IPS DF 4.7 (cell line): Measurements from ENCODE around the gene MS4A7.
"Not testable (repeated sequence)": the region's sequence is repeated elsewhere in the genome, so short reads cannot be mapped to it uniquely, and the experiment has no call there.

Experiments used
- DNase-seq: peaks from one replicate; pipeline ENCODE4 v3.0.0-alpha.2; 2013; ENCODE audit warnings: low spot score; ENCODE audit errors: extremely low read depth

Gene MS4A7, protein sequence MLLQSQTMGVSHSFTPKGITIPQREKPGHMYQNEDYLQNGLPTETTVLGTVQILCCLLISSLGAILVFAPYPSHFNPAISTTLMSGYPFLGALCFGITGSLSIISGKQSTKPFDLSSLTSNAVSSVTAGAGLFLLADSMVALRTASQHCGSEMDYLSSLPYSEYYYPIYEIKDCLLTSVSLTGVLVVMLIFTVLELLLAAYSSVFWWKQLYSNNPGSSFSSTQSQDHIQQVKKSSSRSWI

GRCh38 chr11:60378354-60378753, at the start of gene MS4A7:
MS4A7 (plus strand) TSS chr11:60378532; CDS start chr11:60383142, 4,610 bp downstream.
- no peak for DNase-seq

DNA sequence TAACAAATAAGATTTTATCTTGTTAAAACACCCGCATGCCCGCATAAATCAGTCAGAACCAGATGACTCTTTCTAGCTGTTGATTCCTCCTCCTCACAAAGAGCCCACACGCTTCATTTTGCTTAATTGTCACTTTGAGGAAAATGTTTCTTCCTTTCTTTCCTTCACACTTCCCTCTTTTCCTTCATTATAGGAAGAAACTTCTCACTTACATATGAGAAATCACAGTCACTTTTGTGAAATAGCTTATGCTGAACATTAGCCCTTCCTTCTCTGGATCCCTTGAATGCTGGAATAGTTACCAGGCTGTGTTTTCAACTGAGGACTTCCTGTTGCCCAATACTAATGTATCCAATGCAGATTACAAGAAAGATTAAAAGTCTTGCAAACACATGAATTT, 45.5 kb upstream of the MS4A7 start:
- DNase-seq = no peak

GRCh38 chr11:60334005-60334620, 44.2 kb upstream of the MS4A7 start:
- peak; percentile 83 for DNase-seq

DNA sequence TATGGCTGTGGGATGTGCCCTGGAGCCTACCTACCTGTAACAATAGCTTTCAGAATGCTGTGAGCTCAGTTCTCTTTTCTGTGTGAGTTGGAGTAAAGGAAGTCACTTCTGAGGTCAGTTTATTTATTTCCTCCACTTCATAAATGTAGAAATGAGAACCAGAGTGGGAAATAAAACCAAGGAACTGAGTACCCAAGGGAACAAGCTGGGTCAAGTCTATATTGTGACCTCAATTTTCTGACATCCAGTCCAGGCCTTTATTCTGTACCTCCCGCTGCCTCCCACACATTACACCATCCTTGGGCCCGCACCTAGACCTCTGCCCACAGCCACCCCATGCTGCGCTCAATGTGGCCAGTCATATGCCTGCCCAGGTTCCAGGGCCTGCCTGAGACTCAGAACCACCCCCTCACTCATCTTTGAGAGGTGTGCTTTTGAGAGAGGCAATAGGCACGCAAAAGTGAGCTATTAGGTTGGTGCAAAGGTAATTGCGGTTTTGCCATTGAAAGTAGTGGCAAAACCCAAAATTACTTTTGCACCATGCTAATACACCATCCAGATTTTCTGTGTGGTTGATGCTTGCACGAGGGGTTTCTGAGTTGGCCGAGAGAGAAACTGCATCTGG, 41.5 kb upstream of the MS4A7 start:
- no peak for DNase-seq

- DNase-seq = no peak
Measured at GRCh38 chr11:60338053-60338452, 40.3 kb upstream of the MS4A7 start.

GRCh38 chr11:60339356-60339755, 39.0 kb upstream of the MS4A7 start:
- DNase-seq = no peak

GRCh38 chr11:60343094-60343704, 35.1 kb upstream of the MS4A7 start:
- no peak for DNase-seq

DNA sequence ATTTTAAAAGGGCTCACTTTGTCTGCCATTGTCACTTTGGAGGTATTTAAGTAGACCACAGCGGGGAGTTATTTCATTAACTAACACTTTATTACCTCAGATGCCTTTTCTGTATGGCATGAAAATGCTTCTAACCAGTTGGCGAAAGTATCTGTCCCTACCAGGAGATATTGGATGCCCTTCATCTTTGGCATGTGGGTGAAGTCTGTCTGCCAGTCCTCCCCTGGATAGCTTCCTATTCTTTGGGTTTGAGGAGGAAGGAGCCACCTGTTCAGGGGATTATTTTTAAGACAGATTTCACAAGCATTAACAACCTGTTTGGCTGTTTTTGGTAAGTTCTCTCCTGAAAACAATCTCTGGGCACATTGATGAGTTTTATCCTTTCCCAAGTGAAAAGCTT, 34.2 kb upstream of the MS4A7 start:
- DNase-seq = no peak

DNA sequence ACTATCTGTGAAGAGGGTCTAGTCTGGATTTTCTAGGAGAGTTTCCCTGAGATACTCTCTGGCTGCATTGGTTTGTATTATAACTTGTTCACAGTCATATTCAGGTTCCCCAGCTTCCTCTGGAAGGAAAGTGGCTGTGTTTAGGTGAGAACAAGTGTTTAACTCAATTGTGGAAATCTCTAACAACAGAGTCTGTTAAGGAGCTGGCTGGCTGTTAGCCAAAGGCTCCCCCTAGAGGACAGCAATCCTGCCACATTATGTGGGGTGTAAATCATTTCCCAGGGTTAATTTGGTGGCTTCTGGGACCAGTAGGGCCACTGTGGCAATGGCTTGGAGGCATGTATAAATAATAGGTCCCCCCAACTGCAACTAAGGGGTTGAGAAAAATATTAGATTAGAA, 32.8 kb upstream of the MS4A7 start:
- DNase-seq = no peak

DNA sequence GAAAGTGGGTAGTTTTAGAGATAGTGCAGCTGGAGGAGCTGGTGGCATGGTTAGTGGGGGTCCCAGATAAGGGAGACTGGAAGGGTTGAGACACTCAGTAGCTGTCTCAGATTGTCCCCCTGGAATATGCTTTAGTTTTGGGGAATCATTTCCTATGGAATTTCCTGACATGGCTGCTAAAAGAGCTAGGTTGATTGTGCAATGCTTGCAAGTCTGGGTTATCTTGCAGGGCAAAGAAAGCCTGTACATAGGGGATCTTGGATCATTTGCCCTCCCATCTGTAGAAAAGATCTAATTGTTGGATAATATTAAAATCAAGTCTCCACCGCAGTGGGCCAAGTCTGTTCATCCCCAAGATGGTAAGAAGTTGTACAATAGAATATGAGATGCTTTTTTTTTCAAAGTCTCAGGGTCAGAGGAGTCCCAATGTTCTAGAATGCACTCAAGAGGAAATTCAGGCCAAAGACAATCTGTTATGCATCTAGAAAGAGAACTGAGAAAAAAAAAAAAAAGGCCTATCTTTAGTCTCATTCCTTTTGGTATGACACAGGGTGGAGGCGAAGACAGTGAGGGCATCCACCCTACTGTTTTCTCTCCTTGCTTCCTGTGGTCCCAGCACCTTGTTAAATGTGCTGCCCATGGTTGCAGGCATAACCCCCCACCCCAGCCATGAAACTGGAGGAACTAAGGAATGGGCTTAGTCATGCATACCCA, 31.1 kb upstream of the MS4A7 start:
- DNase-seq = no peak

DNA sequence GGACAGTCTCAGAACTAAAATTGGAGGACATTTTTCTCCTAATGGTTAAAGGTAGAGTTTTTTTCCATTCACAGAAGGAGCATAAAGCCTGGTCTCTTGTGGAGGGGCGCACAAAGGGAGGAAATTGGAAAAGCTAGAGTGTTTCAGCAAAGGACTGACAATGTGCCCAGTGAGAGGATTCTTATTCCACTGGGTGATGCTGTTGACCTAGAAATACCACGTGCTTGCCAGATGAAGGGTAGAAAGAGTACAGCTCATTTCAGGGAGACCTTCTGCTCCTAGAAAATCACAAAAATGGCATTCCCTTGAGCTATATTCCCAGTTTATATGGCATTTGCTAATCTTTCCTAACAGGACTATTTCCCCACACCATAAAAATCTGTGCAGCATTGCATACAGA, 30.2 kb upstream of the MS4A7 start:
- DNase-seq = no peak

GRCh38 chr11:60349990-60350389, 28.3 kb upstream of the MS4A7 start:
- no peak for DNase-seq

- no peak for DNase-seq
Measured at GRCh38 chr11:60357771-60358170, 20.6 kb upstream of the MS4A7 start.

DNA sequence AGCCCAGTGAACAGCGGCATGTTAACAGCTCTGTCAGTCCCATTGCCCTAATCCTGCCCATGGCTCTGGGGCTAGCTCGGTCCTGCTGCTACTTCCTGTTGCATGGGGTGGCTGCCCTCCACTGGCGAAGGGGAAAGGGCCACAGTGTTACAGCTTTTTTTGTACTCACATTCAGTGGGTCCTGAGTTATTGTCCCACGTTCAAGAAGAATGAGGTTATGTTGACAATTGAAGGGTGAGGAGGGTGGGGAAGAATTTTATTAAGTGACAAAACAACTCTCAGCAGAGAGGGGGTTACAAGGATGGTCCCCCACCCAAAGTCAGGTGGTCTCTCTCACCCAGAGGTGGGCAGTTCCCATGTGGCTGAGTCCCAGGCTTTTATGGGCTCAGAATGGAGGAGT, 17.7 kb upstream of the MS4A7 start:
- DNase-seq = no peak

DNA sequence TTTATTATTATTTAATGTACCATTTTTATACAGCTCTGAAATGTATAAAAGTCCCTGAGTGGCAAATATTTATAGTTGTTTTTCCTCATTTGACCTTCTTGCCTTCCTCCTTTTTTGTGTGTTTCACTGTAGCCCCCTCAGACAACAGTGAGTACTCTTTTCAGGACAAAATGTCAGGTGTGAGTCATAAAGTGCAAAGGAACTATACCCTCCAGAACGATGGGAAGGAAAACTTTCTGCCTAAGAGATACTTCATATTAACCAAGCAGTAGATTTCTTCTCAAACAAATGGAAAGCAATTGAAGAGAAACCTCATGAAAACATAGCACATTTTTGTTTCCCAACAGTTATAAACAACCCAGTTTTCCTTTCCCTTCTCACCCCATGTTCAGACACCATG, 16.1 kb upstream of the MS4A7 start:
- DNase-seq = no peak

DNA sequence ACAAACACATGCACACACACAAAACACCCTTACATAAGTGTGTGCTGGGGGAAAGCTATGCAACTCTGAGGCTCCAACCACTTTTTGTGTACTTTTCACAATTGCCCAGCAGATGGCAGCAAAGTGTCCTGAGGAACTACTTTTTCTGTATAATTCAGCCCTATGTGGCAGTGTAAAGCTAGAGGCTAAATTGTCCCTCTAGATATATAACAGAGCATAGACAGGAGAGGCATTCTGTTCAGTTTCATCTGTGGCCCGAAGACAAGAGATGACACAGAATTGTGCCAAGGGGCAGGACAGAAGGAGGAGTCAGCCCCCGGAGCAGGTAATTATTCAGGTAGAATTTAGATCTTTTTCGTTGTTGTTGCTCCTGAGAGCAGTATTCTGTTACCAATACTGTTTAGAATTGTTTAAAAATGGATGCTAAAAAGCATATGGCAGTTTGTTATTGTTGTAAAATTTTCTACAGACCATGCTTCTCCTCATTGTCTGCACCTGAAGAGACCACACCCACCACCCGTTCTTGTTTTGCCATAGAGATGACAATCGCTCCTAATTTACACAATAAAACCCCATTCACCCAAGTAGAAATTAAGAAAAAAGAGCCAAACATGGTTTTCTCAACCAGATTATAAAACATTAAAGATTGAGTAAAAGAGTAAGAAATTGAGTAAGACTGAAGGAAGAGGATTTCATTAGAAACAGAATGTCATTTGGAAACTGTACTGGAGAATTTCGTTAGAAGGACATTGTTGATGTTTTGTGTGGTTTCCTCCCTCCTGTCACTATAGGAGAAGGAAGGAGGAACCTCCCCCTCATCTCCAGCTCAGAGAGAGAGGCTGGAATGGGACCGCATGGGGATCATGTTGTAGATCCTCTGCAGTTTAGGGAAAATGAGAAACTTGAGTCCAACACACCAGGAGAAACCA, 14.5 kb upstream of the MS4A7 start:
- DNase-seq = peak; percentile 76

DNA sequence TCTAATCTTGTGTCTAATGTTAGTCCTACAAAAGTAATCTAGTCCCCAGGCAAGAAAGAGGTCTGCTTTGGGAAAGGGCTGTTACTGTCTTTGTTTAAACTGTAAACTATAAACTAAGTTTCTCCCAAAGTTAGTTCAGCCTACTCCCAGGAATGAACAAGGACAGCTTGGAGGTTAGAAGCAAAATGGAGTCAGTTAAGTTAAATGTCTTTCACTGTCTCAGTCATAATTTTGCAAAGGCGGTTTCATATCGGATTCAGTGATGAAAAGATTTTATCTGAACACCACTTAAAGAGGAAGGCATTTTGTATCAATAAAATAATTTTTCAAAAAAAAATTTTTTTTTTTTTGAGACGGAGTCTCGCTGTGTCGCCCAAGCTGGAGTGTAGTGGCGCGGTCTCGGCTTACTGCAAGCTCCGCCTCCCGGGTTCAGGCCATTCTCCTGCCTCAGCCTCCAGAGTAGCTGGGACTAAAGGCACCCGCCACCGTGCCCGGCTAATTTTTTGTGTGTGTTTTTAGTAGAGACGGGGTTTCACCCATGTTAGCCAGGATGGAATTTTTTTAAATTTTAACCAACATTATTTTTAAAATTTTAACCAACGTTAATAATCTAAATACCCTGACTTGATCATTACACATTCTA, 11.9 kb upstream of the MS4A7 start:
- not testable (repeated sequence) for DNase-seq

GRCh38 chr11:60367009-60367408, 11.3 kb upstream of the MS4A7 start:
- no peak for DNase-seq

- DNase-seq = no peak
Measured at GRCh38 chr11:60367896-60368295, 10.4 kb upstream of the MS4A7 start.

DNA sequence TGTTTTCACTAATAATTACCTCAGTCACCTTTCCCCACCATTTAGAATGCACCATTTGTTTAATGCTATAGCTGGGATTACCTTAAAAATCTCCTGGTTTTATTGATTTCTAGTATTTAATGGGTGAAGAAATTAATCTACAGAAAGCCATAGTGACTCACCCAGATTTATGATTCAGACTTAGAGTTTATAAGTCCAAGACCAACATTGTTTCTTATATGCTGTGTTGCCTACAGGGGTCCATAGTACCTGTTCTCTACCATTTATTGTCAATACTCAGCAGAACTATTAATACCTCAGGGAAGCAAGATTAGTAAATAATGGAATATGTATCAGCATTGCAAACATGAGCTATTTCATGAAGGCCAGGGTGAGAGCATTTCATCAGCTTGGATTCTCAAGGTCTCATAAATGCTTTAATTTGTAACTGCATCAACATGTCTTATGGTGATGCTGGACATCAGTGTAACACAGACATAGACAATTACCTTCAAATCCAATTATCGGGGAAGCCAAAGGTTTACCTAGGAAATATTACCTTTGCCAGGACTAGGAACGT, 8.0 kb upstream of the MS4A7 start:
- no peak for DNase-seq
